Esophagus squamous epithelium (tissue), 4 donors: Measurements from ENCODE around the gene BICC1.

Experiments used
- CTCF ChIP-seq, 6 experiments: fragments of 450-650 bp in 4 of 6; fragments of 200-600 bp in 2 of 6; sonication (generic) in 2 of 6; IDR thresholded peaks; one replicate each; pipeline ENCODE4 v1.5.1; 2016 to 2019; ENCODE audit warnings: antibody characterized with exemption in 6 of 6, mild to moderate bottlenecking in 4 of 6, moderate library complexity in 4 of 6
- POLR2A ChIP-seq, 4 donors: fragments of 450-650 bp; IDR thresholded peaks; one replicate each; pipeline ENCODE4 v1.6.1; 2017; ENCODE audit warnings: antibody characterized with exemption in 4 of 4, mild to moderate bottlenecking in 4 of 4, moderate library complexity in 3 of 4

- TF ChIP-seq CTCF (IDR thresholded peaks at IDR 0.05) (no peak), POLR2A (IDR thresholded peaks at IDR 0.05) (no peak)
Observed at GRCh38 chr10:58480321-58480720, 32.4 kb upstream of the BICC1 start.
